Breast epithelium (tissue), 4 donors: ENCODE results near the gene KLHDC4. TPM values are rescaled to one million over a fixed set of nuclear protein-coding genes. Genes with fewer than 3 reads are reported as not detected.
"Not testable (repeated sequence)": the region's sequence is repeated elsewhere in the genome, so short reads cannot be mapped to it uniquely, and the experiment has no call there.

Experiments
- DNase-seq, 2 donors: peaks; one replicate each; pipeline ENCODE4 v3.0.0-alpha.2; 2019; ENCODE audit warnings: low spot score in 2 of 2
- H3K27ac ChIP-seq, 2 donors: fragments of 200-600 bp; sonication (generic) in 1 of 2; one replicate each; pipeline ENCODE4 v1.5.1; 2016 to 2019; ENCODE audit warnings: mild to moderate bottlenecking in 1 of 2
- H3K27me3 ChIP-seq, 2 donors: fragments of 200-600 bp; sonication (generic) in 1 of 2; one replicate each; pipeline versions ENCODE4 v1.5.1 to v1.6.0; 2017 to 2019; ENCODE audit warnings: control low read depth in 1 of 2, mild to moderate bottlenecking in 1 of 2
- H3K36me3 ChIP-seq: fragments of 200-600 bp; one replicate; pipeline ENCODE4 v1.5.1; 2019
- H3K4me1 ChIP-seq, 2 donors: fragments of 200-600 bp; sonication (generic); one replicate each; pipeline ENCODE4 v1.5.1; 2016 to 2019; ENCODE audit warnings: control low read depth in 1 of 2
- H3K4me3 ChIP-seq, 3 donors: fragments of 200-600 bp; sonication (generic); 1 replicate in 2 of 3; 2 replicates in 1 of 3; pipeline ENCODE4 v1.5.1; 2016 to 2019; ENCODE audit warnings: mild to moderate bottlenecking in 3 of 3, moderate library complexity in 2 of 3
- H3K9me3 ChIP-seq, 2 donors: fragments of 200-600 bp; sonication (generic) in 1 of 2; one replicate each; pipeline ENCODE4 v1.5.1; 2016 to 2019; ENCODE audit warnings: control low read depth in 1 of 2
- CTCF ChIP-seq, 3 donors: fragments of 450-650 bp; IDR thresholded peaks; one replicate each; pipeline ENCODE4 v1.5.1; 2016 to 2017; ENCODE audit warnings: antibody characterized with exemption in 3 of 3, mild to moderate bottlenecking in 3 of 3, moderate library complexity in 3 of 3
- POLR2A ChIP-seq: fragments of 450-650 bp; IDR thresholded peaks from one replicate; pipeline ENCODE4 v1.6.1; 2016; ENCODE audit warnings: antibody characterized with exemption, mild to moderate bottlenecking, moderate library complexity
- POLR2AphosphoS5 ChIP-seq, 3 donors: sonication (generic); formaldehyde crosslinking; IDR thresholded peaks; one replicate each; pipeline ENCODE4 v1.6.1; 2017; ENCODE audit warnings: antibody characterized with exemption in 3 of 3
- intact Hi-C: fragments of 100-400 bp; cut with DNase I; formaldehyde crosslinking; loops from one replicate; pipeline ENCODE4 v1.15.1; 2023; ENCODE audit warnings: low total_unique reads
- total RNA-seq, 3 donors: library from RNA; depleted of rRNA; stranded (reverse); fragments of >200 nt; gene quantifications; one replicate each; pipeline ENCODE4 v1.1.0, GENCODE V29; 2016

Gene KLHDC4
- total RNA-seq, 3 donors from 2014 or later, result 25.9 to 35.6 (median 32.4) TPM

- DNase-seq, result no peak
- Histone ChIP-seq H3K4me3 (no peak overlapping the region), H3K4me1 (no peaks in the 10 kb centered on the region), H3K27me3 (no peaks in the 10 kb centered on the region), H3K36me3 (no peaks in the 10 kb centered on the region), H3K9me3 (no peaks in the 10 kb centered on the region), H3K27ac (no peak overlapping the region)
- intact Hi-C loops, result no loop called here
- no peak for TF ChIP-seq POLR2AphosphoS5 (IDR thresholded peaks at IDR 0.05)
- no peak for TF ChIP-seq CTCF (IDR thresholded peaks at IDR 0.05)
- no peak for TF ChIP-seq POLR2A
Observed at GRCh38 chr16:87791295-87792204, 25.8 kb upstream of the KLHDC4 start.

GRCh38 chr16:87790292-87791100, 24.7 kb upstream of the KLHDC4 start:
- no peaks in the 10 kb centered on the region for H3K4me1 ChIP-seq
- H3K4me3 ChIP-seq, result no peak overlapping the region
- intact Hi-C loops, result no loop called here
- TF ChIP-seq POLR2AphosphoS5 (IDR thresholded peaks at IDR 0.05) (no peak), CTCF (IDR thresholded peaks at IDR 0.05) (no peak), POLR2A (no peak)
- DNase-seq, result no peak
- H3K36me3 ChIP-seq, result no peaks in the 10 kb centered on the region
- no peaks in the 10 kb centered on the region for H3K27me3 ChIP-seq
- H3K9me3 ChIP-seq, result no peaks in the 10 kb centered on the region
- peak overlapping the region in 1 of 2 donors; percentile 25 for H3K27ac ChIP-seq

- Histone ChIP-seq H3K36me3 (no peaks in the 10 kb centered on the region), H3K4me3 (no peak overlapping the region), H3K9me3 (no peaks in the 10 kb centered on the region), H3K27me3 (no peaks in the 10 kb centered on the region), H3K4me1 (no peaks in the 10 kb centered on the region), H3K27ac (peak overlapping the region in 1 of 2 donors; percentile 25)
- DNase-seq, result peak; percentile 50 to 56
- intact Hi-C loops, result no loop called here
- no peak for TF ChIP-seq CTCF (IDR thresholded peaks at IDR 0.05)
- TF ChIP-seq POLR2AphosphoS5 (IDR thresholded peaks at IDR 0.05), result no peak
- no peak for TF ChIP-seq POLR2A
Observed at GRCh38 chr16:87789437-87790291, 23.9 kb upstream of the KLHDC4 start.

- H3K4me3 ChIP-seq, H3K27ac ChIP-seq, H3K36me3 ChIP-seq, H3K4me1 ChIP-seq, DNase-seq, intact Hi-C loops, H3K27me3 ChIP-seq, H3K9me3 ChIP-seq: not testable (repeated sequence)
Observed at GRCh38 chr16:87788730-87789436, 23.1 kb upstream of the KLHDC4 start.

- H3K36me3 ChIP-seq, H3K4me3 ChIP-seq, intact Hi-C loops, H3K4me1 ChIP-seq, H3K9me3 ChIP-seq, H3K27me3 ChIP-seq, H3K27ac ChIP-seq, DNase-seq: not testable (repeated sequence)
Observed at GRCh38 chr16:87787451-87788091, 21.8 kb upstream of the KLHDC4 start.
